Activated CD8-positive, alpha-beta memory T cell treated with anti-CD3 and anti-CD28 coated beads, Interleukin-2, amount 50 U/mL, for 4 hours (primary cell): ENCODE results near the gene CTNNBIP1.

ENCODE experiments used
- DNase-seq: peaks from one replicate; pipeline ENCODE4 v3.0.0-alpha.2; 2020

The CTNNBIP1 gene

GRCh38 chr1:9852004-9852403 is 58.1 kb downstream of the CTNNBIP1 start:
- no peak for DNase-seq

DNA sequence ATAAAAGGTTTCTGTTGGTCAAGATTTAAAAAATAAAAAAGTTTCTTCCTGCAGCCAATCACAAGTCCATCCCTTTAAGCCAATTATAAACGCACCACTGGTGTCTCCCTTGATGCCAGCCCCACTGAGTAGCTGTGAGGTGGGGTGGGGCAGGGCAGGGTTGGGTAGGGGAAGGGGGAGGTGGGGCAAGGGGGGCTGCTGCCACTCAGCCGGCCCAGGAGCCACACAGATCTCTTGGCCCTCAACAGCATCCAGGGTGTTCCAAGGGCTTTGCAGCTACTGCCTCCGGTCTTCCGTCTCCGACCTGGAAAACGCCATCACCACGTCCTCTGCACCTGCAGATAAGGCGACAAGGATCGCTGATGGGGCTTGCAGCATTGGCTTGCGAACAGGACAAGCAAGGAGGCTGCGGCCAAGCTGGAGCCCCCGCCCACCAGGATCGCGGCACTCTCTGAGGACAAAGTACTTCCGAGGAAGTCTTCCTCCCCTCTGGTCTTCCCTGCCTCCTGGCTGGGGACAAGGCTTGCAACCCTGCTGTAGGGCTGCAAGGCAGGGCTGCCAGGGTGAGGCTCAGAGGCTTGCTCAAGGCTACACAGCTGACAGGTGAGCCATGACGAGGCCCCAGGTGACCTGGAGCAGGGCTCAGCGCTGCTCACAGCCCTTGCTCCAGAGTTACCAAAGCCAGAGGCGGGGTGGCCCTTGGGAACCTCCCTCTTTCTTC is 59.5 kb downstream of the CTNNBIP1 start:
- DNase-seq = no peak

DNA sequence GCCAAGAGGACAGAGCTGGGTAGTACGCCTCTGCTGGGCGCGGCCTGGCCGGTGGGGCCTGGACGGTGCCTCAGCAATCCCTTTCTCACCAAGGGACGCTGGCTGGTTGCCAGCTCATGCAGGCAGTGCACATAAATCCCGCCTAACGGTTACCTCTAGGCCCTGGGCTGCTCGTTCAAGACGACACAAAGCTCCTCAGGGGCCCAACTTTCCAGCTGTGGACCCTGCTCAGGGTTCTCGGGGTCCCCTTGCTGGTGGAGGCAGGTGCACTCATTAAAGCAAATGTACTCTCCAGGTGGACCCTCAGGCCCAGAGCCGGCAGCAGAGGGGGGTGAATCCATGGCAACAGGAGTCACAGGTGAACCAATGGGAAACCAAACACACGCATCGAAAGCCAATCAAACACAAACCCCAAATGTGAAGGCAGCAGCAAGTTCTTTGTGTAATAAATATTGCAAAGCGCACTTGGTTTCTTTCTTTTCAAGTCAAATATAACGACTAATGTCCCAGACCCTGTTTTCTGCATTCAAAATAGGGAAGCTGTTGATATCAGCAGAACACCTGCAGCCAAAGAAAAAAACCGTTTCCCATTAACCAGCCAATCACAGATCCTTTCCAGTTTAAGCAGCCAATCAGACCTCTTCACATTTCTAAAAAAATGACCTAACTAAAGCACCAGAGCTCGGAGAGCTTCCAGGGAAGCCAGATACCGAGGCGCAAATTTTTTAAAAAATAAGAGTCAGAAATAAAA is 60.2 kb downstream of the CTNNBIP1 start:
- no peak for DNase-seq

- DNase-seq = no peak
These were observed 62.0 kb downstream of the CTNNBIP1 start for GRCh38 chr1:9848022-9848421.

DNA sequence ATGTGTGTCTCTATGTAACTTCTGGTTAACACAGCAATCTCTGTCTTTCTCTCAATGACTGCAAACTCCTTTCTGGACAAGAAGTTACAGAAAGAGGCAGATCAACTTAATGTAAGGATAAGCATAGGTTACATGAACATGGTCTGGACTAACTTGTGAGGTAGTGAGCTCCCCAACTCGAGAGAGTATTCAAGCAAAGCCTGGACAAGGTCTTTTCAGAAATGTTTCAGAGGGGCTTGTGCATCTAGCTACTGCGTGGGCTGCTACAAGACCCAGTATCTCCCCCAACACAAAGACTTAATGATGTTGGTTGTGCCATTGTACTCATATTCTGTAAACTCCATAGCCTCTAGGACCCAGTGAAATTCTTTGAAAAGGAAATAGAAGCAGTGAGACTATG is 62.8 kb downstream of the CTNNBIP1 start:
- DNase-seq = no peak

DNA sequence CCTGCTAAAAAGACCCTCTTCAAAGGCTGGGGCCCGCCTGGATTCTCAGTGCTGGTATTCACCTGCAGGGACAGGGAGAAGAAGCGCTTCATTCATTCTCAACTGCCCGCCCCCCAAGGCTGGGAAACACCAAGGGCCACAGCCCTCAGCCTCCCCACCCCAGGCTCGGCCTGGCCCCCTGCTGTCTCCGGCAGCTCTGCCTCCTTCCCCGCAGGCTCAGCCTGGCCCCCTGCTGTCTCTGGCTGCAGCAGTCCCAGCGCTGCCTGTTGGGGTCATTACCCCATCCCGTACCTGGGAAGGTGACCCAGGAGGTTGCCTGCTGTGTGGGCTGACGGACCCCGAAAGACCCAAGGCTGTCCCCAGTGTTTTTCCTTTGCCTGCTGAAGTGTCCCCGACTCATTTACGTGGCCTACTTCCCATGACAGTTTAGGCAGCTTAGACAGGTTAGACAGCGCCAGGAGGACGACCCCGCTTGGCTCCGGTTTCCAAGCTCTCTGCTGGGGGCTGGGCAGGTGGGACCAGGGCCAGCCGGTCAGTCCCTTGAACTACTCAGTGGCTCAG is 63.4 kb downstream of the CTNNBIP1 start:
- no peak for DNase-seq

GRCh38 chr1:9845914-9846313 is 64.2 kb downstream of the CTNNBIP1 start:
- no peak for DNase-seq

GRCh38 chr1:9844756-9845155 is 65.3 kb downstream of the CTNNBIP1 start:
- no peak for DNase-seq

GRCh38 chr1:9844106-9844505 is 66.0 kb downstream of the CTNNBIP1 start:
- DNase-seq = no peak

DNA sequence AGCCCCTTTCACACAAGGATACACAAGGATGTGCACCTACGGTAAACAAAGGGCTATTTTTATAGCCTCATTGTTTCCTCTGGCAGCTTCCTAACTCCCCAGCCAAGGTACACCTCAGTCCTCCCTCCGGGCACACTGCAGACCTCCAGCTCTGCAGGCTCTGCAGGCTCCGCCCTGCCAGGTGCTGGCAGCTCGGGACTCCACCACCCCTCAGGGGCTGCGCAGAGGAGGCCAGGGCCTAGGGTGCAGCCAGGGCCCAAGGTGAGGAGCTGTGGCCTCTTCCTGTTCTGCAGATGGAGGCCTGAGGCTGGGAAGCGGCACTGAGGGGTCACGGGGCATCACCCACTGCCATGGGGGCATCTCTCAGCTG is 66.5 kb downstream of the CTNNBIP1 start:
- DNase-seq = no peak

DNA sequence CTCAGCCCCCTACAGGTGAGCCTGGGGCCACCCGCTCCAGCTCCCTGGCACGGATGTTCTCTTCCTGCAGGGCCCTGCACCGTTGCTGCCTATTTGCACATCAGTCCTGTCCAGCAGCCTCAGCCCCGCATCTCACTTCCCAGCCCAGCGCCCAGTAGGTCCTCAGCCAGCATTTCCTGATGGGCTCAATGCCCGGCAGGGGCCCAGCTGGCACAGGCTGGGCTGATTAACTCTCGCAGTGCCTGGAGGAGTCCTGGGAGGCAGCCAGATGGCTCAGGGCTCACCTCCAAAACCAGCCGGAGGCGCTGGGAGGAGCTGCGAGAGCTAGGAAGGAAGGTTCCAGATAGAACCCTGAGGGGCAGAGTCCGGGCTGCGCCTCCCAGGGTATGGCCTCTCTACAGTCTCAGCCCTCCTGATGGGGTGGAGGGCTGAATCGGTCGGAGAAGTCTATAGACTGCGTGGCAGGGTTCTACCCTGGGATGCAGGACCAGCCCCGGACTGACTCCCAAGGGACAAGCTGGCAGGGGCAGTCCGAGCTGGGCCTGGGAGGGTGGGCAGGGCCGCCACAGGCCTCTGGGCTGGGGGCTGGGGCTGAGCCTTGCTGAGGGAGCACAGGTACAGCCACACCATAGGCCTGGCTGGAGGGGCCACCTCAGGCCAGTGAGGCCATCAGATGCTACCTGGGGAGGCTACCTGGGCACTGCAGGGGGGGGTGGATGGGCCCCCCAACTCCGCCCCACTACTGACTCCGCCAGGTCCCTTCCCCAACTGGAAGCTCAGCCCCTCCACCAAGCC is 67.1 kb downstream of the CTNNBIP1 start:
- no peak for DNase-seq

- no peak for DNase-seq
These were observed 67.9 kb downstream of the CTNNBIP1 start for GRCh38 chr1:9842073-9842711.

DNA sequence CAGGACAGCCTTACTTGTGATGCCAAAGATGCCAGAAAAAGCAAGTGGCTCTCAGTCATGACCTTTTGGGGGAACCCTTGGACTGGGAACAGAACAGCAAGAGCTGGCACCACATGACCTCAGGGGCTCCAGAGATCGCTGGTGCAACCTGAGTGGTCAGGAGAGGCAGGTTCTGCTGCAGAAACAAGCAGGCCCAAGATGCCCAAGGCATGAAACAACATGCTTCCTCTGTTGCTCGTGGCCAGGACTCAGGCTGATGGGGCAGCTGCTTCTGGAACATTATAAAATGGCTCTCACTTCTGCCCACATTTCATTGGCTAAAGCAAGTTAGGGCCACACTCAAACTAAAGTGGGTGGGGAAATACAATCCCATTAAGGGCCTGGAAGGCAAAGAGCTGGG is 68.6 kb downstream of the CTNNBIP1 start:
- no peak for DNase-seq

GRCh38 chr1:9840176-9840575 is 69.9 kb downstream of the CTNNBIP1 start:
- DNase-seq = no peak

- DNase-seq = no peak
These were observed 71.1 kb downstream of the CTNNBIP1 start for GRCh38 chr1:9838946-9839345.

DNA sequence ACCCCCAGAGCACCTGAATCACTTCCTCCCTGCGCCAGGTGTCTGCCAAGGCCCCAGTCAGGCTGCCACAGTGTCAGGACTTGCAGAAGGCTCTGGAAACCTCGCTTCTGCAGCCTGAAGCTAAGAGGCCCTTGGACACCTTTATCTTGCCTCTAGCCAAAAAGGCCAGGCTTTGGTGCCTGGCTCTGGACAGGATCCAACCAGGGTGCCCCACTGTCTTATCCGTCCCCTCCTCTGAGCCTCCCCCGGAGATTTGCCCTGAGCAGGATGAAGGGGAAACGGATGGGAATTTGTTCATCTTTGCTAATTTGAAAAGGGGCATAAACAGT is 73.5 kb downstream of the CTNNBIP1 start:
- DNase-seq = no peak

- DNase-seq = no peak
These were observed 74.1 kb downstream of the CTNNBIP1 start for GRCh38 chr1:9835758-9836631.

GRCh38 chr1:9835404-9835757 is 74.7 kb downstream of the CTNNBIP1 start:
- no peak for DNase-seq

DNA sequence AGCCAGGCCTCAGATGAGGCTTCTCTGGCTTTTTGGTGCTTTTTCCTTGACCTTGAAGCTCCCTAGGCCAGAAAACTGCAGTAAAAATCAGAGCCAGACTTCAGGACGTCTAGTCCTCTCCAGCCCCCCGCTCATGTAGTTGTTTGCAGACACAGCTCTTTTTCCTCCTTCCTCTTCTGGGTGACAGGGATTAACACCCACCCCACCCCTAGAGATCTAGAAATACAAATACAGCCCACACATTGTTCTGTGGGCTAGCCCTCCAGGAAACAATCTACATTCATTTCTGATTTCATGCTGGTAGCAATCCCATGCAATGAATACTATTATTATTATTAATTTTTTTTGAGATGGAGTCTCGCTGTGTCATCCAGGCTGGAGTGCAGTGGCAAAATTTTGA is 76.4 kb downstream of the CTNNBIP1 start:
- DNase-seq = no peak

GRCh38 chr1:9827558-9828185 is 82.4 kb downstream of the CTNNBIP1 start:
- DNase-seq = no peak

GRCh38 chr1:9826616-9827015 is 83.5 kb downstream of the CTNNBIP1 start:
- no peak for DNase-seq

GRCh38 chr1:9826087-9826486 is 84.0 kb downstream of the CTNNBIP1 start:
- no peak for DNase-seq
